Measurements from ENCODE around the gene SRI. TPM values are rescaled to one million over a fixed set of nuclear protein-coding genes. Genes with fewer than 3 reads are reported as not detected.

The SRI gene, protein sequence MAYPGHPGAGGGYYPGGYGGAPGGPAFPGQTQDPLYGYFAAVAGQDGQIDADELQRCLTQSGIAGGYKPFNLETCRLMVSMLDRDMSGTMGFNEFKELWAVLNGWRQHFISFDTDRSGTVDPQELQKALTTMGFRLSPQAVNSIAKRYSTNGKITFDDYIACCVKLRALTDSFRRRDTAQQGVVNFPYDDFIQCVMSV
- 10 to 100 TPM; 82.0 to 89.6 TPM for total RNA-seq

DNA sequence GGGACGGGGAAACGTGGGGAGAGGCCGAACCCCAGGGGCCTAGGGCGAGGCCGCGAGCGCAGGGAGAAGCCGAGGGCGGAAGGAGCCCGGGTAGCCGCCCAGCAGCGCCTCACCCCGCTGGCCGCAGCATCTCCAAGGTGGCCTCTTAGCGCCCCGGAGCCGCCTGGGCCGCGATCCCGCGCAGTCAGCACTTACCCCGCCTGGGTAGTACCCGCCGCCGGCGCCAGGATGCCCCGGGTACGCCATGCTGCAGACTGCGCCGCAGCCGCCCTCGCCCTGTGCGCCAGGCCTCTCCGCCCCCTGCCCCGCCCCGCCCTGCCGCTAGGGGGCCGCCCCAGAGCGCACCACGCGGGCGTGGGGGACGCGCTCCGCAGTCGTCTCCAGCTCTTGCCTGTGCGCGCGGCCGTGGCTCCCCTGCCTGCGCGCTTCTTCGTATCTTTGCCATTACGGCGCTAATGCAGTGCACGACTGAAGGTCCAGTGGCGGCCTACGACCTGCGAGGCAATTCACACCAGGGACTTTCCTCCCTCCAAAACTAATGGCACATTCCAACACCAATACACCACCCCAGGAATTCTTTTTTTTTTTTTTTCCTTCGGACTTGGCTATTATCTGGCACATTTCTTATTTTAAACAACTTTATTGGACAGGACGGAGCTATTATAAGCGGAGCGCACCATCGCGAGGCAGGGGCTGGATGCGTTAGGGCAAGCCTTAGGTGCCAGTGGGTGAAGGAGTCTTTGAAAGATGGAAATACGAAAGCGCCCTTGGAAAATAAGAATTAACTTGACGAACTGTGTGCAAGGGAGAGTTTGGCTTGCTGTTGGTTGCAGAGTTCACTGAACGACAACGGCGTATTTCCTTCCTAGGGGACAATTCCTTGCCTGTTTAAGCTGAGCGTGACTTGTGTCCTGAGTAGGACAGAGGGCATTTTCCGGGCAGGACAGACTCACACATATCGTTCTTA, at the start of gene SRI:
TSS of gene SRI (minus strand) at position 258 of the 967 bp plus-strand sequence. CDS start at position 246, 12 bp downstream.

Other genes with a start within 250 kb of the SRI start
- not detected for gene STEAP4, start 86.9 kb upstream of the SRI start, total RNA-seq